ENCODE data around the gene ANO9. TPM values are rescaled to one million over a fixed set of nuclear protein-coding genes. Genes with fewer than 3 reads are reported as not detected.

Gene ANO9, protein sequence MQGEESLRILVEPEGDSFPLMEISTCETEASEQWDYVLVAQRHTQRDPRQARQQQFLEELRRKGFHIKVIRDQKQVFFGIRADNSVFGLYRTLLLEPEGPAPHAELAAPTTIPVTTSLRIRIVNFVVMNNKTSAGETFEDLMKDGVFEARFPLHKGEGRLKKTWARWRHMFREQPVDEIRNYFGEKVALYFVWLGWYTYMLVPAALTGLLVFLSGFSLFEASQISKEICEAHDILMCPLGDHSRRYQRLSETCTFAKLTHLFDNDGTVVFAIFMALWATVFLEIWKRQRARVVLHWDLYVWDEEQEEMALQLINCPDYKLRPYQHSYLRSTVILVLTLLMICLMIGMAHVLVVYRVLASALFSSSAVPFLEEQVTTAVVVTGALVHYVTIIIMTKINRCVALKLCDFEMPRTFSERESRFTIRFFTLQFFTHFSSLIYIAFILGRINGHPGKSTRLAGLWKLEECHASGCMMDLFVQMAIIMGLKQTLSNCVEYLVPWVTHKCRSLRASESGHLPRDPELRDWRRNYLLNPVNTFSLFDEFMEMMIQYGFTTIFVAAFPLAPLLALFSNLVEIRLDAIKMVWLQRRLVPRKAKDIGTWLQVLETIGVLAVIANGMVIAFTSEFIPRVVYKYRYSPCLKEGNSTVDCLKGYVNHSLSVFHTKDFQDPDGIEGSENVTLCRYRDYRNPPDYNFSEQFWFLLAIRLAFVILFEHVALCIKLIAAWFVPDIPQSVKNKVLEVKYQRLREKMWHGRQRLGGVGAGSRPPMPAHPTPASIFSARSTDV
- total RNA-seq = 100 to 1,000 TPM; 141 to 180 TPM
- long read RNA-seq, partial matches to known transcripts = 46 of 66 reads
- long read RNA-seq, other reads (novel, unspliced or antisense) = 19 of 66 reads

DNA sequence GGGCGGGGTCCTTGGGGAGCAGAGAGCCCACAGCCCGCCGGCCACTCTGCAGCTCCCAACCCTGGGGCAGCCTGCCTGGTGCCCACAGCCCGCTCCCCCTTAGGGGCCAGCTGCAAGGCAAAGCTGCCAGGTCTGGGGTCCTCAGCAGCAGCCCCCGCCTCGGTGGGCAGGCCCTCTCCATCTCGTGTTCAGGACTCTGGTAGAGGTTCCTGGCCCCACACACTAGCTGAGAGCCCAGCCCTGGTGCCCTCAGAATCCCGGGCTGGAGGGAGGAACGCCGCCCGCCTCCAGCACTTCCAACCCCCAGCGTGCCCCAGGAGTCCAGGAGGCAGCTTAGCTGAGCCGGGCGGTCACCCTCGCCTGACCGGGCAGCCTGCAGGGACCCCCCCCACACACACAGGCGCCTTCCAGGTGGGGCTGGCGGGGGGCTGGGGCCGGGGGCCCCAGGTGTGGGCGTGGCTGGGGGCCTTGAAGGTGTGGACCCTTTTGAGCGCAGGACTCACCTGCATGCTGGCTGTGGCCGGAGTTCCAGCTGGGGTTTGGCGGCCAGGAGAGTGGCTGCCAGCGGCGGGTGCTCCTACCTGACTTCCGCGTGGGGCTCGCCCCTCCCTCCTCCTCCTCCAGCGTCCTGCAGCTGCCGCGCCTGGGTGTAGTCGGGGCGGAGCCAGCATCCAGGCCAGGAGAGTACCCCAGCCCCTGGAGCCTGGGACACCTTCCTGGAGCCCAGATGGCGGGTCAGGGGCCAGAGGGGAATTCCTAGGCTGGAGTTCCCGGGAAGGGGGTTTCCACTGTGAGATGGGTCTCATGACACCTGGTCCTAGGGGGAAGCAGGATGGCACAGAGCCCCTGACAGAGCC, at the start of gene ANO9:
ANO9 (minus strand) TSS at position 594 of the 857 bp plus-strand sequence; CDS start at position 509, 85 bp downstream.
- peak; percentile 88 to 90 for DNase-seq
- peak; percentile 70 for ATAC-seq
- intact Hi-C loops (cut with DNase I, micrococcal nuclease) = no loop called here

DNA sequence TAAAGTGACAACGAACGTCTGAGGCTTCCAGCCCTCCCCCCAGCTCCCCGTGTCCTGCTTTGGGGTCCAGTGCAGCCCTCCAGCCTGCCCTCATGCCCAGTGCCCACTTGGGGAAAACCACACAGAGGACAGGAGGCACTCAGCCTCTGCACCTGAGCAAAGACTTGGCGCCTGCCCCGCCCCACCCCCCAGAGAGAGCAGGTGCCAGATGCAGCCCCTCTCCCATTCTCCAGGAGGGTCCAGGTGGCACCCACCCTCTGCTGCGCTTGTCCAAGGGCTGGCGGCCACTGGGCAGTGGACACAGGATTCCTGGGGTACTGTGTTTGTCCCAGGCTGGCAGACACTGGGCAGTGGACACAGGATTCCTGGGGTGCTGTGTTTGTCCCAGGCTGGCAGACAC, 49.5 kb upstream of the ANO9 start:
- ATAC-seq = no peak
- intact Hi-C loops (cut with DNase I, micrococcal nuclease) = no loop called here

DNA sequence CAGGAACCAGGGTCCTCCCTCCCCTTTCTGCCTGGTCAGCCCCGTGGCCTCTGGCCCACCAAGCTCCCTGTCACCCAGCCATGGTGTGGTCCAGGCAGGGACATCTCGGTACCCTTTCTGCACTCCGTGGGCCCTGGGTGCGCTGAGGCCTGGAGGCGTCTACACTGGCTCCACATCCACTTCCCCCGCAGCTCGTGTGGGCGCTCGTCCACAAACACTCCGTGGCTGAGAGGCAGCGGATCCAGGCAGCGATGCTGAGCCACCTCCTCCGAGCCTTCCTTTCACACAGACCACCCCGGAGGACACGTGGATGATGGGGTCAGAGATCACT, 49.1 kb upstream of the ANO9 start:
- DNase-seq = no peak

More for the DNA sequence above, 49.5 kb upstream of the ANO9 start:
- DNase-seq = no peak

DNA sequence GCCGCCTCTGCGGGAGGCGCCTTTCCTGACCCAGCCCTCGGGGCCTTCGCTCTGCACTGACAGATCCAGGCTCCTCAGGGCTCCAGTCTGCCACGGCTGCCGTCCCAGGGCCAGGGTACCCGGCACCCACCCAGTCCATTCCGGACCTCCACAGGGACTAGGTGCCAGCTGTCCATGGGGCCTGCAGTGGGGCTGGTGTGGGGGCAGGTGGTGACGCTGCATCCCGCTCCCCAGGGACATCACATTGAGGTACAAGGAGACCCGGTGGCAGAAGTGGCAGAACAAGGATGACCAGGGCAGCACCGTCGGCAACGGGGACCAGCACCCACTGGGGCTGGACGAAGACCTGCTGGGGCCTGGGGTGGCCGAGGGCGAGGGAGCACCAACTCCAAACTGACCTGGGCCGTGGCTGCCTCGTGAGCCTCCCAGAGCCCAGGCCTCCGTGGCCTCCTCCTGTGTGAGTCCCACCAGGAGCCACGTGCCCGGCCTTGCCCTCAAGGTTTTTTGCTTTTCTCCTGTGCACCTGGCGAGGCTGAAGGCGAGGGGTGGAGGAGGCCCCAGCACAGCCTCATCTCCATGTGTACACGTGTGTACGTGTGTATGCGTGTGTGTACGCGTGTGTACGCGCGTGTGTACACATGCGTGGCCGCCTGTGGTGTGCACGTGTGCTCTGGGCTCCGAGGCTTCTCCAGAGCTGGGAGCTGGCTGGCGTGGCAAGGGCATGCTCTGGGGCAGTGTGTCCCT, 48.5 kb upstream of the ANO9 start:
- intact Hi-C loops (cut with DNase I, micrococcal nuclease) = no loop called here
- DNase-seq = no peak
- ATAC-seq = no peak

More for the DNA sequence above, 49.1 kb upstream of the ANO9 start:
- intact Hi-C loops (cut with DNase I, micrococcal nuclease) = no loop called here
- no peak for ATAC-seq

DNA sequence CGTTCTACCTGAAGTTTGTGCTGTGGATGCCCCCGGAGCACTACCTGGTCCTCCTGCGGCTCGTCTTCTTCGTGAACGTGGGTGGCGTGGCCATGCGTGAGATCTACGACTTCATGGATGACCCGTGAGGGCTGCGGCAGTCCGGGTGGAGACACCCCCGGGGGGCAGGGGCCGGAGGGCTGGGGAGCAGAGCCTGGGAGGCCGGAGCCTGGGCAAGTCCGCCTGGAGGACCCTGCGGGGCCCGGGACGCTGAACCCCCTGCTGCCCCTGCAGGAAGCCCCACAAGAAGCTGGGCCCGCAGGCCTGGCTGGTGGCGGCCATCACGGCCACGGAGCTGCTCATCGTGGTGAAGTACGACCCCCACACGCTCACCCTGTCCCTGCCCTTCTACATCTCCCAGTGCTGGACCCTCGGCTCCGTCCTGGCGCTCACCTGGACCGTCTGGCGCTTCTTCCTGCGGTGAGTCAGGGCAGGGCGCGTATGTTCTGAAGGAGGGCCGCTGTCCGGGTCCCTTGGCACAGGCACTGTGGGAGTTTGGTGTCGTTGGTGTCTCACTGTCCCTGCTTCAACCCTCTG, 47.9 kb upstream of the ANO9 start:
- intact Hi-C loops (cut with DNase I, micrococcal nuclease) = no loop called here
- DNase-seq = no peak
- ATAC-seq = no peak

DNA sequence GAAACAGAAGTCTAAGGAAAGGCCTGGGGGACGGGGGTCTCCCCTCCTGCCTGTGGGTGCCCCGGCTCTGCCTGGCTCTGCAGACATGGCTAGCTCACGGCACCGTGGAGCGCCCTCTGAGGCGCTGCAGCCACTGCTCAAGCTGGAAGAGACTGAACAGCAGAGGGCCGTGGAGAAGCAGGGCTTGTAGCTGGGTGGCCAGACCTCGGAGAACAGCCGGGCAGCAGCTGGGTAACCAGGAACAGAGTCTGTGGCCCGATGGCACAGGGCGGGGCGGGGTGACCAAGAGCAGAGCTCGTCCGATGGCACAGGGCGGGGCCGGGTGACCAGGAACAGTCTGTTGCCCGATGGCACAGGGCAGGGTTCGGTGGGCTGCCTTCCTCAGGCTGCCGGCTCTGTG, 47.2 kb upstream of the ANO9 start:
- DNase-seq = peak; percentile 71 to 76
- ATAC-seq = peak; percentile 82
- intact Hi-C loops (cut with DNase I, micrococcal nuclease) = no loop called here

DNA sequence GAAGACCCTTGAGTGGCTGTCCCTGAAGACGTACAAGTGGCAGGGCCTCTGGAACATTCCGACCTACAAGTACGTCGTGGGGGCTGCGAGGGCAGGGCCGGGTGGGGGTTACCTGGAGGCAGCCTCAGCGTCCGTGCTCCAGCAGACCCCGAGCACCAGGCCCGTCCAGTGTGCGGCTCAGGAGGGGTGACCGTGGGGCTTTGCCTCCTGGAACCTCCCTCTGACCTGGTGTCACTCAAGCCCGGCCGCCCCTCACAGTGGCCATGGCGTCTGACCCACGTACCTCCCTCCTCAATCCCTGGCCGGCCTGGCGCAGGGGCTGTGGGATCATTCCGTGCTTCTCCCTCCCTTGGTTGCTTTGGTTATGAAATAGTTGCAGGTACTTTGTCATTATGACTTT, 46.8 kb upstream of the ANO9 start:
- no peak for ATAC-seq
- intact Hi-C loops (cut with DNase I, micrococcal nuclease) = no loop called here
- no peak for DNase-seq

DNA sequence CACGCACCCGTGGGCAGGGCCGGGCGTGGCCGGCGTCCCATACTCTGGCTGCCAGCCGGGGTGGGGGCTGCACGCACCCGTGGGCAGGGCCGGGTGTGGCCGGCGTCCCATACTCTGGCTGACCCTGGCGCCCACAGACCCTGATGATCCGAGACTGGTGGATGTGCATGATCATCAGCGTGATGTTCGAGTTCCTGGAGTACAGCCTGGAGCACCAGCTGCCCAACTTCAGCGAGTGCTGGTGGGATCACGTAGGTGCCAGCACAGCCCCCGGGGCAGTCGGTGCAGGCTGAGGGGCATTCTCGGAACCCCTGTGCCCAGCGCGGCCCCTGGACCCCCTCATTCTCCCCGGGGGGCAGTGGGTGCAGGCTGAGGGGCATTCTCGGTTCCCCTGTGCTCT, 46.3 kb upstream of the ANO9 start:
- intact Hi-C loops (cut with DNase I, micrococcal nuclease) = no loop called here
- DNase-seq = no peak
- peak; percentile 23 for ATAC-seq

DNA sequence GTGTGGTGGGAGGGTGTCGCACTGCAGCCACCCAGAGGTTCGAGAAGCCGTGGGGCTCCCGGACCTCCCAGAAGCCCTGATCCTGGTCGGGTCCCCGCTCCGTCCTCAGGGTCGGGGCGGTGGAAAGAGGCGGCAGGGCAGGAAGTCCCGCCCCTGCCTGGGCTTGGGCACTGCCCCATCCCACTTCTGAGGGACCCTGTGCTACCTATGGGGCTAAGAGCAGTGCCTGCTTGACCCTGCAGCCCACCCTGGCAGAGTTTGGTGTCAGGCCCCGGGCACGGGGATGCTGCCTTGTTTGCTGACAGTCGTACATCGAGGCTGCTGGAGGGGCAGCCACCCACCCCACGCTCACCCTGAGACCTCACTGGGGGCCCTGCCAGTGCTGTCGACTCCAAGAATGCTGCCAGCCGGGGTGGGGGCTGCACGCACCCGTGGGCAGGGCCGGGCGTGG, 45.8 kb upstream of the ANO9 start:
- intact Hi-C loops (cut with DNase I, micrococcal nuclease) = no loop called here
- ATAC-seq (no peak), DNase-seq (no peak)

DNA sequence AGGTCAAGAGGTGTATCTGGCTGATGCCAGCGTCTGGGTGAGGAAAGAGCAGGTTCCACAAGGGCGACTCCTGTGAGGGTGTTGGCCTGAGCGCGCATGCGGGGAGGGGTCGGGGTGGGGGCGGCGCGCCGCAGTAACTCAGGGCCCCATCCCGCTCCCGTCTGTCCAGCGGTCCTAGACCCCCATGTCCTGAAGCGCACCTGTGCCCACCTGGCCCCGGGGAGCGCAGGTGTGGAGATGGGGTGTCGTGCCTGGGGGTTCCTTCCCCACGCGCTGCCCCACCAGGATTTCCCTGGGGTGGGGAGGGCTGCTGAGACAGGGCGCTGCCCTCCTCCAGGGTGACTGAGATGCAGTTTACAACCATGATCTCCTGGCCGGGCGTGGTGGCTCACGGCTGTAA, 44.4 kb upstream of the ANO9 start:
- ATAC-seq (no peak), DNase-seq (no peak)
- intact Hi-C loops (cut with DNase I, micrococcal nuclease) = no loop called here

DNA sequence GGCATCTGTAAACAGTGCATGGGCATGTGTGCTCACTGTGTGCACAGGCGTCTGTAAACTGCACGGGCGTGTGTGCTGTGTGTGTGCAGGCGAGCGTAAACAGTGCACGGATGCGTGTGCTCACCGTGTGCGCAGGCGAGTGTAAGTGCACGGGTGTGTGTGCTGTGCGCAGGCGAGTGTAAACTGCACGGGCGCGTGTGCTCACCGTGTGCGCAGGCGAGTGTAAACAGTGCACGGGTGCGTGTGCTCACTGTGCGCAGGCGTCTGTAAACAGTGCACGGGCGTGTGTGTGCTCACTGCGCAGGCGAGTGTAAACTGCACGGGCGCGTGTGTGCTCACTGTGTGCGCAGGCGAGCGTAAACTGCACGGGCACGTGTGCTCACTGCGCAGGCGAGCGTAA, 42.8 kb upstream of the ANO9 start:
- no peak for ATAC-seq

DNA sequence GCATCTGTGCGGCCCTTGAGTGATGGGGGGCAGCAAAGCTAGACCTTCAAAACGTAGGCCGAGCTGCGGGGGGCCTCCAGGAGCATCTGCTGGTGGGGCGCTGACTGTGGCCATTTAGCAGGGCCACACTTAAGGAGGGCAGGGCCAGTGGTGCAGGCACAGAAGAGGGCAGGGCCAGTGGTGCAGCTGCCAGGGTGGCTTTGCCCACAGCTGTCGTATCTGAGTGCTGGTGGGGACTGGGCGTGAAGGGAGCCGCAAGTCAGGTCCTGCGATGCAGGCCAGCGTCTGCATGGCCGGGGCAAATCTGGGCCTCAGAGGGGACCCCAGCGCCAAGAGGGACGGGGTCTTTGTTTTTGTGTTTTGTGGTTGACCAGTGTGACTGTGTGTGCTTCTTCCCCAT, 37.5 kb upstream of the ANO9 start:
- intact Hi-C loops (cut with DNase I, micrococcal nuclease) = no loop called here
- no peak for ATAC-seq
- no peak for DNase-seq

More for the DNA sequence above, 42.8 kb upstream of the ANO9 start:
- intact Hi-C loops (cut with DNase I, micrococcal nuclease) = no loop called here
- DNase-seq = no peak

DNA sequence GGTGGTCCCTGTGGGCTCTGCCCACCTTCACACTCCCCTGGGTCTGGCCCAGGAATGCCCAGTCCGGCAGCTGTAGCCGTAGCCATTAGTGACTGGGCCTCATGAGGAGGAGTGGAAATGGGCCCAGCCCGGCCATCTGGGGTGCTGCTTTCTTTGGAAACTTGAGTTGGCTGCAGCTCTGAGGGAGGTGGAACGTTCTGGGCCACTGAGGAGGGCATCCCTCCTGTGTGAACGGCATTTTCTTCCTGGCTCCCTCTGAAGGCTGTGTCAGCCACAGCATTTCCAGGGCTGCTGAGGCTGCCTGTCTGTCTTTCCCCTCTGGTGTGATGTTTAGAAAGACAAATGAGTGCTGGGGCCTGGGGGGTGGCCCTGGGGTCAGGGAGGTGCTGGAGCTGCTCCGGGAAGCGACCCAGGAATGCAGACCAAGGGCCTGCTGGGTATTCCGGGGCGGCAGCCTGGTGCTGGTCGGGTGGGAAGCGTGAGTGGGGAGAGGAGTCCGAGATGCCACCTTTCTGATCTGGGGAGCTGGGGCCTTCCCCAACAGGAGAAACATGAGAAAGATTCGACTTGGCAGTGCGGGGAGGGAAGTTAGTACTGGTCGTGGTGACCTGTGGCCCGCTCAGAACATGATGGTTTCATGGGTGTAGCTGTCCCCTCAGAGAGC, 35.4 kb upstream of the ANO9 start:
- DNase-seq (no peak), ATAC-seq (no peak)
- intact Hi-C loops (cut with DNase I, micrococcal nuclease) = no loop called here

DNA sequence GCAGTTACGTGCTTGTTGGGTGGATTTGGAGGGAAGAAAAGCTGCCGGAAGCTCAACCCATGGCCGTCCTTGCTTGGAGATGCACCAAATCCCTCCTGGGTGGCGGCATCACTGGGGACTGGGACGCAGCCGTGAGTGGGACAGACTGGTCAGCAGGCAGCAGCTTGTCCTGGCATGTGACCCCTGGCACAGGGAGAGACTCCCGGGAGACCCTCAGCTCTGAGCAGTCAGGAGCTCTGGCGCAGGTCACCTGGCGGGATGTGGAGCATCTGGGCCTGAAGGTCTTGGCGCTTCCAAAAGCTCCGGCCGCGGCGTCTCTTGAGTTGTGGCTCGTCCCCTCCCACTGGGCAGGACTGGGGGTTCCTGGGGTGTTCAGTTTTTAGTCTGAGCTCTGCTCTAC, 34.6 kb upstream of the ANO9 start:
- ATAC-seq = no peak
- DNase-seq = no peak

DNA sequence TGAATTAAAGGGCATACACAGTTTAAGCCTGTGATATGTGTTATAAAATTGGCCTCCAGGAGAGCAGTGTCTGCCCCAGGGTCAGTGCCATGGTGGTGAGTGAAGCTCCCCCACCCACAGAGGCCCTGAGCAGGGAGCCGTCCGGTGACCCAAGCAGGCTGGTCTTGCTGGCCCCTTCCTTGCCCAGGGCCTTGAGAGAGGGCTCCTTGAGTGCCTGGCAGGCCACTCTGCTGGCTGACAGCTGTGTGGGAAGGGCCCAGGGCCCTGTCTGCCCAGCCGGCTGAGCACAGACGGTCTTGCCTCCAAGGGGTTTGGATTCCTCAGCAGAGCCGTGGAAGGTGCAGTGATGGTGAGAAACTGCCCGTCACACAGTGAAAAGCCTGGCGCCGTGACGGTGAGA, 34.1 kb upstream of the ANO9 start:
- no peak for ATAC-seq
- intact Hi-C loops (cut with DNase I, micrococcal nuclease) = no loop called here
- DNase-seq = no peak

More for the DNA sequence above, 34.6 kb upstream of the ANO9 start:
- intact Hi-C loops (cut with DNase I, micrococcal nuclease) = no loop called here

DNA sequence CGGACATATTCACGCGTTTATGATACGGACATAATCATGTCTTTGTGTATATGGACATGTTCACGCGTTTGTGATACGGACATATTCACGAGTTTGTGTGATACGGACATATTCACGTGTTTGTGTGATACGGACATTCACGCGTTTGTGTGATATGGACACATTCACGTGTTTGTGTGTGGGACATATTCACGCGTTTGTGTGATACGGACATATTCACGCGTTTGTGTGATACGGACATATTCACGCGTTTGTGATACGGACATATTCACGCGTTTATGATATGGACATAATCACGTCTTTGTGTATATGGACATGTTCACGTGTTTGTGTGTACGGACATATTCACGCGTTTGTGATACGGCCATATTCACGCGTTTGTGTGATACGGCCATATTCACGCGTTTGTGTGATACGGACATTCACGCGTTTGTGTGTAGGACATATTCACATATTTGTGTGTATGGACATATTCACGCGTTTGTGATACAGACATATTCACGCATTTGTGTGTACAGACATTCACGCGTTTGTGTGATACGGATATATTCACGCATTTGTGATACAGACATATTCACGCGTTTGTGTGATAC, 33.2 kb upstream of the ANO9 start:
- DNase-seq (no peak), ATAC-seq (no peak)
- intact Hi-C loops (cut with DNase I, micrococcal nuclease) = no loop called here
